GM18520 (cell line): ENCODE results near the gene CFAP119.

Experiments used
- ATAC-seq: cut with Tn5 transposase; IDR thresholded peaks from one replicate; pipeline ENCODE4 v1.9.1; 2021; ENCODE audit not compliant: unreplicated experiment

CFAP119 gene

DNA sequence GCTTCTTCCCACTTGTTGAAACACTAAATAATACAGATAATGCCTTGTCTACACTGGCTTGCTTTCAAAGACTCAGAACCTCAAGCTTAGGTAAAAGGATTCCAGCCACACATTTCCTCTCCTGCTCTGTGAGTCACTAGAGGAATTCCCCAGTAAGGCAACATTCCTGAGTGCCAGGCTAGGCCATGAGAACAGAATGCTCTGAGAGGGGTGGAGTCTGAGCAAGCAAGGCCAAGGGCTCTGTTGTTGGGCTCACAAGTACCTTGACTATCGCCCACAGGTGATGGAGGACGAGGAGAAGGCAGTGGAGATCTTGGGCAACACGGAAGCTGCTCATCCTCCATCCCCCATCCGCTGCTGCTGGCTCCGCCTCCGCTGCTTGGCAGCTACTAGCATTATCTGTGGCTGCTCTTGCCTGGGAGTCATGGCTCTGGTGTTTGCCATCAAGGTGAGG lies 20.4 kb downstream of the CFAP119 start:
- ATAC-seq, result no peak

DNA sequence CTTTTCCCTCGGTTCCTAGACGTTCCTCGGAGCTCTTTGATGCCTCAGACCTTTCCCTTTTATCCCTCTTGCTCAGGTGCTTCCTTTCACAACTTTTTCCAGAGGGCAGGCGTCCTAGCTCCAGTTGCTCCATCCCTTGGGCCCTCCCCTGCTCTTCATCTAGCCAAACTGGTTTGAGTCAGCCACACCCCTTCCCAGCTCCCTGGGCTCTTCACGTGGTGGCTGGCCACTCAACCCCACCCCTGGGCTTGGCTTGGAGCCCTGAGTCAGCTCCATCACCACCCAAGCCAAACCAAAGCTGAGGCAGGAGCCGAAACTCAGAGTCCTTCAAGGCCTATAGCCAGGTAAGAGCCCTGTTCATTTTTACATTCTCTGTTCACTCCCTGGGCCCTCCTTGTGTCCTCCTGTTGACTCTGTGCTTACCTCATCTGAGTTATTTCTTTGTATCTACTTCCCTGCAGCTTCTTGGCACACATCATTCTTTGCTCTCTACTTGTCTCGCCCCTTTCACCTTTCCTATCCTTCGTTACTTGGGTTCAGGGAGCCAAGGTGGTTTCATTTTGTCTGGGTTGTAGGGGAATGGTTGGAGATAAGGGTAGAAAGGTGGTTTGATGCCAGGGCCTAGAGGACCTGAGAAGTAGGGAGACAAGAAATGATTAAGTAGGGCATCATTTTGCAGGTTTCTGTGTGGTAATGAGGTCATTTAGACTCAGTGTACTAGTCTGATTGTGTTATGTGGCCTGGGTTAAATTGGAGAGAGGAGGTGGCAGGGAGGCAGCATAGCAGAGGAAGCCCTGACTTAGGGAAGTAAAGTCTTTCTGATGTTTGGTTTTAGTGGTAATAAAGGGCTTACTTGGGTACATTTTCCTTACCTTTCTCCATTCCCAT lies 21.3 kb downstream of the CFAP119 start:
- ATAC-seq, result no peak

- ATAC-seq, result no peak
Observed at GRCh38 chr16:30738984-30739951, 22.6 kb downstream of the CFAP119 start.

DNA sequence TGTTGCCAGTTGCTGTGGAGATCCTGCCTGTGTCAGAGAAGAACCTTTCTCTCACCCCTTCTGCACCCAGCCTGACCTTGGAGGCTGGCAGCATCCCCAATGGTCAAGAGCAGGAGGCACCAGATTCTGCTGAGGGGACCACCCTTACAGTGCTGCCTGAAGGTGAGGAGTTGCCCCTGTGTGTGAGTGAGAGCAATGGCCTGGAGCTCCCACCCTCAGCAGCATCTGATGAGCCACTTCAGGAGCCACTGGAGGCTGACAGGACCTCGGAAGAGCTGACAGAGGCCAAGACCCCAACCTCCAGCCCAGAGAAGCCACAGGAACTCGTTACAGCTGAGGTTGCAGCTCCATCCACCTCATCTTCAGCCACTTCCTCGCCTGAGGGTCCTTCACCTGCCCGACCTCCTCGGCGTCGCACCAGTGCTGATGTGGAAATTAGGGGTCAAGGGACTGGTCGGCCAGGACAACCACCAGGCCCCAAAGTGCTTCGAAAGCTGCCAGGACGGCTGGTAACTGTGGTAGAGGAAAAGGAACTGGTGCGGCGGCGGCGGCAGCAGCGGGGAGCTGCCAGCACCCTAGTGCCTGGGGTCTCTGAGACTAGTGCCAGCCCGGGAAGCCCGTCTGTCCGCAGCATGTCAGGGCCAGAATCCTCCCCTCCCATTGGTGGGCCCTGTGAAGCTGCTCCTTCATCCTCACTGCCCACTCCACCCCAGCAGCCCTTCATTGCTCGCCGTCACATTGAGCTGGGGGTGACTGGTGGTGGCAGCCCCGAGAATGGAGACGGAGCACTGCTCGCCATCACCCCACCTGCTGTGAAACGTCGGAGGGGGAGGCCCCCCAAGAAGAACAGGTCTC lies 23.8 kb downstream of the CFAP119 start:
- ATAC-seq, result no peak

DNA sequence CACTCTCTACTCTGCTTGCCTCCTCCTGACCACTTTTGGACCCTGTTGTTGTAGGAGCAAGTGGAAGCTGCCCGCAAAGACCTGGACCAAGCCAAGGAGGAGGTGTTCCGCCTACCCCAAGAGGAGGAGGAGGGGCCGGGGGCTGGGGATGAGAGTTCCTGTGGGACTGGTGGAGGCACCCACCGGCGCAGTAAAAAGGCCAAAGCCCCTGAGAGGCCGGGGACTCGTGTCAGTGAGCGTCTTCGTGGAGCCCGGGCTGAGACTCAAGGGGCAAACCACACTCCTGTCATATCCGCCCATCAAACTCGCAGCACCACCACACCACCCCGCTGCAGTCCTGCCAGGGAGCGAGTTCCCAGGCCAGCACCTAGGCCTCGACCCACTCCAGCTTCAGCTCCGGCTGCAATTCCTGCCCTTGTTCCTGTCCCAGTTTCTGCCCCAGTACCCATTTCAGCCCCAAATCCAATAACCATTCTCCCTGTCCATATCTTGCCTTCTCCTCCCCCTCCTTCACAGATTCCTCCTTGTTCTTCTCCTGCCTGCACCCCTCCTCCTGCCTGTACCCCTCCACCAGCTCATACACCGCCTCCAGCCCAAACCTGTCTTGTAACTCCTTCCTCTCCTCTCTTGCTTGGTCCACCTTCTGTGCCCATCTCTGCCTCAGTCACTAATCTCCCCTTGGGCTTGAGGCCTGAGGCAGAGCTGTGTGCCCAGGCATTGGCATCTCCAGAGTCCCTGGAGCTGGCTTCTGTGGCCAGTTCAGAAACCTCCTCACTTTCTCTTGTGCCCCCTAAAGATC lies 24.7 kb downstream of the CFAP119 start:
- no peak for ATAC-seq

DNA sequence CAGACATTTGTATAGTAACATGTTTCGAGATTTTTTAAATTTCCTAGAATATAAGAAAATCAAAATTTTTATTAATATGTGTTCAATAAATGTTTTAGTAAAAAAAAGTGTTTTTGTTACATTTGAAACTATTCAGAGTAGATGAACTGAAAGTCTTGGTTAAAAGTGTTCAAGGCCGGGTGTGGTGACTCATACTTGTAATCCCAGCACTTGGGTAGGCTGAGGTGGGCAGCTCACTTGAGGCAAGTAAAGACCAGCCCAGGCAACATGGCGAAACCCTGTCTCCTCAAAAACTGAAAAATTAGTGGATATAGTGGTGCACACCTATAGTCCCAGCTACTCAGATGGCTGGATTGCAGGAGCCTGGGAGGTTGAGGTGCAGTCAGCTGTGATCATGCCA lies 30.5 kb downstream of the CFAP119 start:
- ATAC-seq, result no peak

- ATAC-seq, result no peak
Observed at GRCh38 chr16:30728899-30729672, 32.8 kb downstream of the CFAP119 start.

GRCh38 chr16:30728321-30728720 lies 33.5 kb downstream of the CFAP119 start:
- ATAC-seq, result no peak

GRCh38 chr16:30725418-30725792 lies 36.5 kb downstream of the CFAP119 start:
- no peak for ATAC-seq

DNA sequence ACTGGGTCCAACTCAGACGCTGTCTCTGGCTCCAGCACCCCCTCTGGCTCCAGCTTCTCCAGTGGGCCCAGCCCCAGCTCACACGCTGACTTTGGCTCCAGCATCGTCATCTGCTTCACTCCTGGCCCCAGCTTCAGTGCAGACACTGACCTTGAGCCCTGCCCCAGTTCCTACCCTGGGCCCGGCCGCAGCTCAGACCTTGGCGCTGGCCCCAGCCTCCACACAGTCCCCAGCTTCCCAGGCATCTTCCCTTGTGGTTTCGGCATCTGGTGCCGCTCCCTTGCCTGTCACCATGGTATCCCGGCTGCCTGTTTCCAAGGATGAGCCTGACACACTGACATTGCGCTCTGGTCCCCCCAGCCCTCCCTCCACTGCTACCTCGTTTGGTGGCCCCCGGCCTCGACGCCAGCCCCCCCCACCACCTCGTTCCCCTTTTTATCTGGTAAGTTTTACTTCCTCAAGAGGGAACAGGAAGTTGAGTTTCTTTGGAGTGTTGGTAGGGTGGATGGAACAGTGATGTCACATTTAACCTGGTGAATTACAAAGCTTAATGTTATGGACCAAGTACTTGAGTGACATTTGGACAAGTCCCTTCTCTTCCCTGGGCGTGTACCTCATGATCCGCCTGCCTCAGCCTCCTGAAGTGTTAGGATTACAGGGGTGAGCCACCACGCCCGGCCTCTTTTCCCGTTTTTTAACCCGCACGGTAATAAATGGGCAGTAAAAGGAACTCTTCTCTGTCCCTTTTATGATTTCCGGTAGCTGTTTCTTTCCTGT lies 37.0 kb downstream of the CFAP119 start:
- no peak for ATAC-seq

GRCh38 chr16:30723725-30724355 lies 38.0 kb downstream of the CFAP119 start:
- ATAC-seq, result no peak

DNA sequence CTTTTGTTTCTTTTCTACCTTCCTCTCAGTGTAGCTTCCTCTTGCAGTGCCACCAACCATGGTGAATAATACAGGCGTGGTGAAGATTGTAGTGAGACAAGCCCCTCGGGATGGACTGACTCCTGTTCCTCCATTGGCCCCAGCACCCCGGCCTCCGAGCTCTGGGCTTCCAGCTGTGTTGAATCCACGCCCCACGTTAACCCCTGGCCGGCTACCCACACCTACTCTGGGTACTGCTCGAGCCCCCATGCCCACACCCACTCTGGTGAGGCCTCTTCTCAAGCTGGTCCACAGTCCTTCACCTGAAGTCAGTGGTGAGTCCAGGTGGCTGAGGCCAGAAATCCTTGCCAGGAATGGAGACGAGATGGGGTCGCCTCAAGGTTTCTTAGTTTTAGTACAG lies 38.9 kb downstream of the CFAP119 start:
- ATAC-seq, result no peak

DNA sequence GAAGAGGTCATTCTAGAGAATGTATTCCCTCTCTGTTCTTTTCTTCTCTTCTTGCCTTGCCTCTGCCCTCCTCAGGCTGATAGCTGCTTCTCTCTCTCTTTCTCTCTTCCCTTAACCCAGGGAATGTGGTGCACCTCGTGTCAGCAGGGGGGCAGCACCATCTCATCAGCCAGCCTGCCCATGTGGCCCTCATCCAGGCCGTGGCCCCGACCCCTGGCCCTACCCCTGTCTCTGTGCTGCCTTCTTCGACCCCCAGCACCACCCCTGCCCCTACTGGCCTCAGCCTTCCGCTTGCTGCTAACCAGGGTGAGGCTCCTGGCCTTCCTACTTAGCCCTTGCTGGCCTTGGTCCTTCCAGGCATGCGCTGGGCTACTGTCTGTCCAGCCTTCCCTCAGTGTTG lies 39.4 kb downstream of the CFAP119 start:
- no peak for ATAC-seq

GRCh38 chr16:30721606-30722005 lies 40.3 kb downstream of the CFAP119 start:
- ATAC-seq, result no peak

DNA sequence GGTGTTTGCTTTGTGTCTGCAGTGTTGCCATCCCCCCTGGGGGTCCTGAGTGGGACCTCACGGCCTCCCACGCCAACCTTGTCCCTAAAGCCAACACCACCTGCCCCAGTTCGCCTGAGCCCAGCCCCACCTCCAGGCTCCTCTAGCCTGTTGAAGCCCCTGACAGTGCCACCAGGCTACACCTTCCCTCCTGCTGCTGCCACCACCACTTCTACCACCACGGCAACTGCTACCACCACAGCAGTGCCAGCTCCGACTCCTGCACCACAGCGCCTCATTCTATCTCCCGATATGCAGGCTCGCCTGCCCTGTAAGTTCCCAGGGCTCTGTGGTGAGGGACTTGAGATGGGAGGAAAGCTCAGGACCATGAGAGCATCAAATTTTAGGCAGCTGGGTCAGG lies 40.7 kb downstream of the CFAP119 start:
- no peak for ATAC-seq

DNA sequence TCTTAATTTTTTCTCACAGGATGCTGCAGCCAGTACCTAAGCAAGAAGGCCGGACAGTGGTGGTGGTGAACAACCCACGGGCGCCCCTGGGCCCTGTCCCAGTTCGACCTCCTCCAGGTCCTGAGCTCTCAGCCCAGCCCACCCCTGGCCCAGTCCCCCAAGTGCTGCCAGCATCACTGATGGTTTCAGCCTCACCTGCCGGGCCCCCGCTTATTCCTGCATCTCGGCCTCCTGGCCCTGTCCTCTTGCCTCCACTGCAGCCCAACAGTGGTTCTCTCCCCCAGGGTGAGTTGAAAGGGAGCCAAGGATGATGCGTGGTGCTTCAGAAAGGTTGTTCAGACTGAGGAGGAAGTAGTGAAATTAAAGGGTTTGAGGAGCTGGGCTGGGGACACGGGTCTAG lies 41.2 kb downstream of the CFAP119 start:
- ATAC-seq, result no peak

DNA sequence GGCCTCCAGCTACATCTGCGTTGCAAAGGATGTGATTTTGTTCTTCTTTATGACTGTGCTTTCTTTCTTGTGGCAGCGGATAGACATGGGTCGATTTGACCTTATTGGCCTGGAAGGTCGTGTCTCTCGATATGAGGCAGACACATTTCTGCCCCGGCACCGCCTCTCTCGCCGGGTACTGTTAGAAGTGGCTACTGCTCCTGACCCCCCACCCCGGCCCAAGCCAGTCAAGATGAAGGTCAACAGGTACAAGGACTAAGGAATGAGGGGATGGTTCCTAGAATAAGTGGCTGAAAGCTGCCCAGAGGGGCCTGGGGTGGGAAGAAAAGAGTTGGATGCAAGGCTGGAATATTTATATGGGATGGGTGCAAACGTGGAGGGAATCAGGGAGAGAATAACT lies 41.8 kb downstream of the CFAP119 start:
- ATAC-seq, result no peak
